GM18873 (cell line): ENCODE results near the gene CABP1.
"Not testable (repeated sequence)": the region's sequence is repeated elsewhere in the genome, so short reads cannot be mapped to it uniquely, and the experiment has no call there.

ENCODE experiments used
- ATAC-seq: cut with Tn5 transposase; IDR thresholded peaks from one replicate; pipeline ENCODE4 v1.9.1; 2021; ENCODE audit warnings: mild to moderate bottlenecking, moderate library complexity, moderate number of reproducible peaks; ENCODE audit not compliant: unreplicated experiment, low FRiP score

The CABP1 gene

GRCh38 chr12:120663741-120664140 is 23.3 kb downstream of the CABP1 start:
- ATAC-seq, result no peak

DNA sequence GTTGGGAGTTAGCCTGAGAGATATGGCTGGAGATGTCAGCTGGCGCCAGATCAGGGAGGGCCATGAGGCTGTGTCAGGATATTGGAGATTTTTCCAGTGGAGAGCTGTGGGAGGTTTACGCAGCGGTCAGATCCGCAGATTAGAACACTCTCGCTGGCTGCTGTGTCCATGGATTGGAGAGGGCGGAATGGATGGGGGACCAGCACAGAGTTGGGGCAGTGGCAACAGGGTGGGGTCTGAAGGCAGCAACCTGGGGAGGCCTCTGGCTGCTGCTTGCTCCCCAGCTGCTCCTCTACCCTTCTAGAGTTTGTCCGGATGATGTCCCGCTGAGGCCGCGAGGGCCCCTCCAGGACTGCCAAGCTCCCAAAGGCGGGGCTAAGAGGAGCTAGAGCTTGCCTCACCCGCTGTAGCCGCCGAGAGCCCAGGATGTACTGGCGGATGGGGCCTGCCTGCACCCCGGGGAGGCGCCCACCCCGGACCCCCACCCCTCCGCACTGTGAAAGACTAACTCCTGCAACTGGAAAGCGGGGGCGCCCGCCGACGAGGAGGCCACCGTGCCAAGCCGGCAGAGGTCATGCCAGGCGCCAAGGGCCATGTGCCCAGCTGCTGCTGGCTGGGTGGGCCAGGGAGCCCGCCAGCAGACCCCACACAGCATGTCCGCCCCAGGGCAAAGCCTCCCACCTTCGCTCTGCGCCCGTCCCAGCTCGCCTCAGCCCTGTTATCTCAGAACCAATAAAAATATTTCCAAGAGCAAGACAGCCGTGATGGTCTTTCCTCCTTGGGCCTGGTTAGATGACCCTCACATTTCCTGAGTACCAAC is 26.4 kb downstream of the CABP1 start:
- ATAC-seq, result no peak

DNA sequence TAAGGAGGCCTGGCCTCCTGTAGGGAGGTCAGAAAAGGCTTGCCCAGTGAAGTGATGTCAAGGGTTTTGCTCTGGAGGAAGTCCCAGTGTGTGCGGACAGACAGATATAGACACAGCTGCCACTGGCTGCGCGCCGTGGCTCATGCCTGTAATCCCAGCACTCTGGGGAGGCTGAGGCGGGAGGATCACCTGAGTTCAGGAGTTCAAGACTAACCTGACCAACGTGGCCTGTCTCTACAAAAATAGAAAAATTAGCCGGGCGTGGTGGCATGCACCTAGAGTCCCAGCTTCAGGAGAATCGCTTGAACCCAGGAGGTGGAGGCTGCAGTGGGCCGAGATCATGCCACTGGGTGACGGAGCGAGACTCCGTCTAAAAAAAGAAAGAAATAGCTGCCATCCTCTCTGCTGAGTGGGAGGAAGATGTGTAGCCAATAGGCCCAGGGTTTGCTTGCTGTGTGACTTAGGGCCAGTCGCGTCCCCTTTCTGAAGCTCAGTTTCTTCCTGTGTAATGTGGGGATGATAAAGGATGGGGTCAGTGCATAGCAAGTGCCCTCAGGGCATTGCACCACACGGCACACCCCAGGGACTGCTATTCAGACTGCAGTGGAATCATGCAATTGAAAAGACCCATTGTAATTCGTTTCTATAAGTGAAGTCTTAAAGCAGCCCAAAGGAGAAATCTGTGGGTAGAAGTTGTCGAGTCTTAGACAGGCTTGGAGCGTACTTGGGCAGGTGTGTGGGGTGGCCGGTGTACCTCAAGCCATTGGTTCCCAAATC is 27.9 kb downstream of the CABP1 start:
- no peak for ATAC-seq

DNA sequence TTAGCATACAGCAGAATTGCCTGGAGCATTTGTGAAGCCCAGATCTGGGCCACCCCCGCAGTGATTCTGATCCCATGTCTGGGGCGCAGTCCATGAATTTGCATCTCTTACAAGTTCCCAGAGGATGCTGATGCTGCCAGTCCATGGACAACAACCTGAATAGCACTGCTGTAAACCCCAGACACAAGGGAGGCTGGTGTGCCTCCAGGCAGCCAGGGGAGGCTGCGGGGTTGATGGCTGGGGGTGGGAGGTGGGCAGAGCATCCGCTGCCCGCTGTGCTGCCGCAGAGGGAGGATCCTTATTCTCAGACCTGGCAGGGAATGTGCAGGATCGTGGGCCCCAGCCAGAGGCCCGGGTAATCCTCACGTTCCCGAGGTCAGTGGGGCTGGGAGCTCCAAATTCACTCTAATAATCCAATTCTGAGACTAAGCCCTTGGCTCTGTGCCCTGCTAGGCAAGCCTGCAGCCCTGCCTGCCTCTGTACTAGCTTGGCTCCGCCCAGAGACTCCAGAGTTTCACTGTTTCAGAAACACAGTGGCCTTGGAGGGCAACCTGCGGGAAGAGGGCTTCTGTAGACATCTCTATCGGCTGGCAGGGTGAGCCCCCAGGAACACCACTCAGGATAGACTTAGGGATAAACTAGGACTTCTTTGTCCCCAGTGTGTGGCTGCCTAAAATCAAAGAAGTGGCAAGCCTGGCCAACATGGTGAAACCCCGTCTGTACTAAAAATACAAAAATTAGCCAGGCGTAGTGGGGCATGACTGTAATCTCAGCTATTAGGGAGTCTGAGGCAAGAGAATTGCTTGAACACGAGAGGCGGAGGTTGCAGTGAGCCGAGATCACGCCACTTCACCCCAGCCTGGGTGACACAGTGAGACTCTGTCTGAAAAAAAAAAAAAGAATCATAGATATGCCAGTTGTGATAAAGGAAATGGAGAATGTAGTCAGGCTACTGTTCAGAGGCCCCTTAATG is 28.7 kb downstream of the CABP1 start:
- no peak for ATAC-seq

- ATAC-seq, result not testable (repeated sequence)
Observed at GRCh38 chr12:120670237-120670636, 29.8 kb downstream of the CABP1 start.

GRCh38 chr12:120670667-120671066 is 30.2 kb downstream of the CABP1 start:
- no peak for ATAC-seq

DNA sequence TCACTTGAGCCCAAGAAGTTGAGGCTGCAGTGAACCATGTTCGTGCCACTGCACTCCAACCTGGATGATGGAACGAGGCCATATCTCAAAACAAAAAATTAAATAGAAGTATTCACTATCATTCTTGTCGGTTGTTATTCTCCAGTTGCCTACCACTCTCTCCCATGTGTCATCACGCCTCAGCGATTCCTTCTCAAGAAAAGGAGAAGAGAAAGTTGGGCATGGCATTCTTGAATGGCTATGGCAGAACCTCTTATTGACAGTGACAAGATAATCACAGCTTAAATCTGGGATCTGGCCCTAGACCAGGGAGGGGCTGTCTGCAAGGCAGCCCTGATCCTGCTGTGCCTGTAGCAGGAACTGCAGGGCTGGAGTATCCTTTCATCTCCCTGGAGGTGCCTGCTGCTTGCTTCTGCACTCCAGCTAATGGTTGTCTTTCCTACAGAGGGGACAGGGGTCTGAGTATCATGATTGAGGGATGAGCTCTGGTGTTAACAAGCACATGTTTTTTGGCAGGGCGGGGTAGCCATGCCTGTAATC is 33.7 kb downstream of the CABP1 start:
- no peak for ATAC-seq

DNA sequence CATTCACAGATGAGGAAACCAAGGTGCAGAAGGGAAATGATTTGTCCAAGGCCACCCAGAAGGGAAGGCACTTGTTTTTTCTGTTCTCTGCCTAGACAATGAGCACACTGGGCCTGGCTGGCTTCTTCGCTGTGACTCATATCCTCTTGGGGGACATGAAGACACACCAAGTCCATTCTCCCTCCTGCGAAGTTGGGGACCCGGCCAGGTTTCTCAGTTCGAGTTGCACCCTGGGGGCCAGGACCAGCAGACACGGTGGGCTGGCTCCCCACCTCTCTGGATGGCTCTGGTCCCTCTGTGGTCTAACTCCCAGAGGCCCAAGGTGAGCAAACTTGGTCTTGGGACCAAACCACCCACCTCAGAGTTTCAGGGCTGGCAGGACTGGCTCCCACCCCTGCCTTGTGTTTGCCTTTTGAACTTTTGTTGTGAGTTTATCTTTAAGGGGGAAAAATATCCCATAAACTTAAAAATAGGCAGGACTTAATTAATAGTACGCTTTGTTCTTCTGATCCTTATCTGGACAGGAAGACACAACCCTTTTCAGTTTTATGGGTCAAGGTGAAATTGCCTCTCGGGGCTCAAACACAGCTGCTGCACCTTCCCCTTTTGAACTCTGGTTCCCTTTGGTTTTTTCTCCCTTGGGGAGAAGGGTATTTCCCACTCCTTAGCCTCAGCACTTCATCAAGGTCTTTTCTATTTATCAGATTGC is 37.5 kb downstream of the CABP1 start:
- no peak for ATAC-seq

- ATAC-seq, result no peak
Observed at GRCh38 chr12:120678572-120678971, 38.1 kb downstream of the CABP1 start.

- no peak for ATAC-seq
Observed at GRCh38 chr12:120680165-120680738, 39.8 kb downstream of the CABP1 start.

GRCh38 chr12:120684523-120684932 is 44.1 kb downstream of the CABP1 start:
- no peak for ATAC-seq

- no peak for ATAC-seq
Observed at GRCh38 chr12:120685522-120685921, 45.1 kb downstream of the CABP1 start.

- peak; percentile 65 for ATAC-seq
Observed at GRCh38 chr12:120686151-120686689, 45.8 kb downstream of the CABP1 start.

DNA sequence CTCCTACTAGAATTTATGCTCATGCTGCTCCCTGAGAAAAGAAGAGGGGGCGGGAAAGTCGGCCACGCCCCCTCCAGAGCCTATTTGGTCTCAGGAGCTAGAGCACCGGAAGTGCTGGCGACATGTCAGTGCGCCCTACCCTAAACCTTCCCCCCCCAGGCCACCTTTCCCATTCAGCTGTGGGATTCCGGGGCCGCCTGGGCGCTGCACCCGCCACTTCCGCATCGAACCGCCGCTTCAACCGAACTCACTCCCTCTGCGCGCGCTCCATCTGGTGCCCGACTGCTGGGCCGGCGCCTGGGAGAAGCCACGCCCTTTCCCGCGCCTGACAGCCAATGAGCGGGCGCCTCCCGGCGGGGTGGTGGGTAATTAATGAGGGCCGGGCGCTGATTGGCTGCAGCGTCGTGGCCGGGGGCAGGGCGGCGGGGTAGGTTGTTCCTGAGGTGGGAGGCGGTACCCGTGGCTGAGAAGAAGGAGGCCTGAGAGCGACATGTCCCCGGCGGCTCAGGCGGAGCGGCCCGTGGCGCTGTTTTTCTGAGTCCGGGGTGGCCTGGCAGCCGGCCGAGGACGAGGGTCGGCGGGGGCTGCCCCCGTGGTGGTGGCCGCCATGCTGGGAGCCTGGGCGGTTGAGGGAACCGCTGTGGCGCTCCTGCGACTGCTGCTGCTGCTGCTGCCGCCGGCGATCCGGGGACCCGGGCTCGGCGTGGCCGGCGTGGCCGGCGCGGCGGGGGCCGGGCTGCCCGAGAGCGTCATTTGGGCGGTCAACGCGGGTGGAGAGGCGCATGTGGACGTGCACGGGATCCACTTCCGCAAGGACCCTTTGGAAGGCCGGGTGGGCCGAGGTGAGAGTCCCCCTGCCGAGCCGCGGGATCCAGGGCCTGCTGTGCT is 46.5 kb downstream of the CABP1 start, which contains the start of gene MLEC:
MLEC (plus strand) TSS at position 460 of the 888 bp plus-strand sequence; CDS start at position 608, 148 bp downstream.
- peak; percentile 56 for ATAC-seq

- ATAC-seq, result no peak
Observed at GRCh38 chr12:120687578-120688289, 47.3 kb downstream of the CABP1 start.

GRCh38 chr12:120688527-120689071 is 48.2 kb downstream of the CABP1 start:
- ATAC-seq, result no peak
